GM12878 (cell line): Measurements from ENCODE around the gene TYW3.

Experiments
- ESRRA ChIP-seq: IDR thresholded peaks from 2 replicates; pipeline ENCODE4 v1.6.1; 2012; ENCODE audit warnings: mild to moderate bottlenecking, low read length, improper control_type of control experiment
- NR2C2 ChIP-seq: IDR thresholded peaks from 2 replicates; pipeline ENCODE4 v1.6.1; 2011; ENCODE audit warnings: borderline replicate concordance, low read depth; ENCODE audit not compliant: control insufficient read depth, insufficient read length
- POLR2AphosphoS2 ChIP-seq: IDR thresholded peaks from 2 replicates; pipeline ENCODE4 v1.6.1; 2011; ENCODE audit warnings: low read depth, mild to moderate bottlenecking, low read length, improper control_type of control experiment, moderate library complexity
- POLR2AphosphoS5 ChIP-seq: IDR thresholded peaks from 2 replicates; pipeline ENCODE4 v1.6.1; 2011; ENCODE audit warnings: mild to moderate bottlenecking, low read length, inconsistent platforms
- SIN3A ChIP-seq: IDR thresholded peaks from 2 replicates; pipeline ENCODE4 v1.6.1; 2012; ENCODE audit warnings: low read depth, low read length, improper control_type of control experiment
- SP1 ChIP-seq: IDR thresholded peaks from one replicate; pipeline ENCODE4 v1.6.1; 2011; ENCODE audit warnings: low read depth, low read length
- SREBF2 ChIP-seq: IDR thresholded peaks from 2 replicates; pipeline ENCODE4 v1.6.1; 2012; ENCODE audit warnings: mild to moderate bottlenecking, low read length
- SUZ12 ChIP-seq: fragments of 200-600 bp; sonication (generic); IDR thresholded peaks from one replicate; pipeline ENCODE4 v1.6.1; 2018; ENCODE audit warnings: antibody characterized with exemption, mild to moderate bottlenecking; ENCODE audit not compliant: unreplicated experiment
- TARDBP ChIP-seq: IDR thresholded peaks from 2 replicates; pipeline ENCODE4 v1.6.1; 2016; ENCODE audit warnings: borderline replicate concordance
- TF ChIP-seq, protein P1 (sequence below), 3 experiments: IDR thresholded peaks in 2 of 3; conservative IDR thresholded peaks in 1 of 3; 2 replicates each; pipeline ENCODE4 v1.5.1; 2011; ENCODE audit warnings: low read depth in 3 of 3, low read length in 3 of 3, mild to moderate bottlenecking in 3 of 3, control low read depth in 2 of 3, moderate library complexity in 2 of 3, inconsistent platforms in 1 of 3, mixed read lengths in 1 of 3; ENCODE audit not compliant: control insufficient read depth in 2 of 3, insufficient read depth in 1 of 3; ENCODE audit errors: extremely low read depth in 1 of 3
- TF ChIP-seq, protein P2 (sequence below): IDR thresholded peaks from 2 replicates; pipeline ENCODE4 v1.6.1; 2011; ENCODE audit warnings: low read depth, low read length, improper control_type of control experiment, borderline replicate concordance

GRCh38 chr1:74689621-74690363 lies 43.2 kb upstream of the TYW3 start:
- TF ChIP-seq NR2C2 (no peak), POLR2AphosphoS2 (no peak), POLR2AphosphoS5 (no peak), SUZ12 (no peak), SREBF2 (no peak), TARDBP (no peak), SP1 (no peak), ESRRA (no peak), SIN3A (no peak)
- TF ChIP-seq, protein P1, sequence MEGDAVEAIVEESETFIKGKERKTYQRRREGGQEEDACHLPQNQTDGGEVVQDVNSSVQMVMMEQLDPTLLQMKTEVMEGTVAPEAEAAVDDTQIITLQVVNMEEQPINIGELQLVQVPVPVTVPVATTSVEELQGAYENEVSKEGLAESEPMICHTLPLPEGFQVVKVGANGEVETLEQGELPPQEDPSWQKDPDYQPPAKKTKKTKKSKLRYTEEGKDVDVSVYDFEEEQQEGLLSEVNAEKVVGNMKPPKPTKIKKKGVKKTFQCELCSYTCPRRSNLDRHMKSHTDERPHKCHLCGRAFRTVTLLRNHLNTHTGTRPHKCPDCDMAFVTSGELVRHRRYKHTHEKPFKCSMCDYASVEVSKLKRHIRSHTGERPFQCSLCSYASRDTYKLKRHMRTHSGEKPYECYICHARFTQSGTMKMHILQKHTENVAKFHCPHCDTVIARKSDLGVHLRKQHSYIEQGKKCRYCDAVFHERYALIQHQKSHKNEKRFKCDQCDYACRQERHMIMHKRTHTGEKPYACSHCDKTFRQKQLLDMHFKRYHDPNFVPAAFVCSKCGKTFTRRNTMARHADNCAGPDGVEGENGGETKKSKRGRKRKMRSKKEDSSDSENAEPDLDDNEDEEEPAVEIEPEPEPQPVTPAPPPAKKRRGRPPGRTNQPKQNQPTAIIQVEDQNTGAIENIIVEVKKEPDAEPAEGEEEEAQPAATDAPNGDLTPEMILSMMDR (IDR thresholded peaks at IDR 0.05 in 2 of 3, conservative IDR thresholded peaks at IDR 0.05 in 1 of 3; ENCODE audit: control insufficient read depth in 2 of 3, extremely low read depth in 1 of 3, insufficient read depth in 1 of 3, low read depth in 3 of 3, low read length in 3 of 3): peak; percentile 63 to 83 (median 78)
- TF ChIP-seq, protein P2, sequence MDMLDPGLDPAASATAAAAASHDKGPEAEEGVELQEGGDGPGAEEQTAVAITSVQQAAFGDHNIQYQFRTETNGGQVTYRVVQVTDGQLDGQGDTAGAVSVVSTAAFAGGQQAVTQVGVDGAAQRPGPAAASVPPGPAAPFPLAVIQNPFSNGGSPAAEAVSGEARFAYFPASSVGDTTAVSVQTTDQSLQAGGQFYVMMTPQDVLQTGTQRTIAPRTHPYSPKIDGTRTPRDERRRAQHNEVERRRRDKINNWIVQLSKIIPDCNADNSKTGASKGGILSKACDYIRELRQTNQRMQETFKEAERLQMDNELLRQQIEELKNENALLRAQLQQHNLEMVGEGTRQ: no peak
